GM18858 (cell line): ENCODE measurements around the gene NDUFS6.

Experiments
- ATAC-seq: cut with Tn5 transposase; IDR thresholded peaks from one replicate; pipeline ENCODE4 v1.9.1; 2021; ENCODE audit not compliant: unreplicated experiment

The NDUFS6 gene

GRCh38 chr5:1765141-1765879 is 35.9 kb upstream of the NDUFS6 start:
- ATAC-seq, result no peak

- ATAC-seq, result no peak
Observed at GRCh38 chr5:1765880-1766235, 35.3 kb upstream of the NDUFS6 start.

- no peak for ATAC-seq
Observed at GRCh38 chr5:1767524-1768282, 33.5 kb upstream of the NDUFS6 start.

GRCh38 chr5:1768283-1769000 is 32.8 kb upstream of the NDUFS6 start:
- ATAC-seq, result no peak

- ATAC-seq, result no peak
Observed at GRCh38 chr5:1769017-1769640, 32.1 kb upstream of the NDUFS6 start.

- no peak for ATAC-seq
Observed at GRCh38 chr5:1769752-1770442, 31.3 kb upstream of the NDUFS6 start.

- no peak for ATAC-seq
Observed at GRCh38 chr5:1770443-1770802, 30.8 kb upstream of the NDUFS6 start.

GRCh38 chr5:1771149-1772065 is 29.8 kb upstream of the NDUFS6 start:
- no peak for ATAC-seq

- ATAC-seq, result peak; percentile 84
Observed at GRCh38 chr5:1772634-1773033, 28.6 kb upstream of the NDUFS6 start.

- ATAC-seq, result no peak
Observed at GRCh38 chr5:1776831-1777230, 24.4 kb upstream of the NDUFS6 start.

- ATAC-seq, result no peak
Observed at GRCh38 chr5:1777281-1778137, 23.7 kb upstream of the NDUFS6 start.

- ATAC-seq, result no peak
Observed at GRCh38 chr5:1778138-1779020, 22.8 kb upstream of the NDUFS6 start.

- no peak for ATAC-seq
Observed at GRCh38 chr5:1779021-1779680, 22.1 kb upstream of the NDUFS6 start.

- ATAC-seq, result no peak
Observed at GRCh38 chr5:1779782-1780613, 21.2 kb upstream of the NDUFS6 start.

GRCh38 chr5:1780614-1780930 is 20.6 kb upstream of the NDUFS6 start:
- no peak for ATAC-seq

GRCh38 chr5:1781107-1781506 is 20.1 kb upstream of the NDUFS6 start:
- no peak for ATAC-seq
